Erythroblast (primary cell): ENCODE results near the gene ZNF501.

Experiments
- DNase-seq, 2 experiments: peaks; one replicate each; lab custom pipeline; 2025; lab: John Stamatoyannopoulos, UW
- GATA1 ChIP-seq: IDR thresholded peaks from 2 replicates; pipeline ENCODE4 v1.6.1; 2011; ENCODE audit warnings: low read depth, mild to moderate bottlenecking, control low read depth, low read length, moderate library complexity
- POLR2A ChIP-seq: IDR thresholded peaks from 2 replicates; pipeline ENCODE4 v1.6.1; 2011; ENCODE audit warnings: mild to moderate bottlenecking, low read length

The ZNF501 gene

DNA sequence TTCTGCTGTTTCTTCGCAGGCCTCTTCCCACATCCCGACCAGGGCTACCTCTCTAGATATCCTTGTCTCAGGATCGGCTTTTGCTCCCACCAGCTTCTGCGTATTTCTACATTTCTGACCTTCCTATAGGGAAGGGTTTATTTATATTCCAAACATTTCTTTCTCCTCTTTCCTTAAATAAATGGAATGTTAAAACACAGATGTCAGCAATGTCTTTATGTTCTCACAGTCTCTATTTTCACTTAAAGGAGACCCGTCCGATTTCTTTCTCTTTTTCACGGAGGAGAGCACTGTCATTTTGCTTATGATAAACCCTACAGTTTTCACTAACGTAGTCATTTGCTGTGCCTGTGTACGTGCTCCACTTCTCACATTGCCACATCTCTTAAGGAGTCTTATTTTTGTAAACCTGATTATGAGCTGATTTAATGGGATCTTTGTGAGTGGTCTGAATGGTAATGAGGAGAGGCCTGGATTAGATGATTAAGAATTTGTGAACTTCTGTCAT, 32.8 kb downstream of the ZNF501 start:
- TF ChIP-seq GATA1 (no peak), POLR2A (no peak)
- peak; percentile 62 to 77 for DNase-seq

DNA sequence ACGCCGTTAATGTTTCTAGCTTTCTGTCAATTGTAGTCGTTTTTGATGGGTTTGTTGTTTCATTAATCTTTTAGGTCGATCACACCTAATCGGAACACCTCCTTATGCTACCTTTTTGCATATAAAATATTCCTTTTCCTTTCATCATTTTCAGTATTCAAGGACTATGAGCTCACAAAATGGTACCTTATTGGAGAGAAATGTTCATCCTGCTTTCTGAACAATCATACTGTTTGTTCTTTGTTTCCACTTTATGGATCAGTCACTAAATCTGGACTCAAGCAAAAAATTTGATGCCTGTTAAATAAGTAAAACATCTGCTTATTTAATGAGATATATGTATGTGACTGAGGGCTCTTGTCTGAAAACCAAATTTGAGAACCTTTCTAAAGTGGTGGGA, 33.3 kb downstream of the ZNF501 start:
- peak in 1 of 2 experiments; percentile 26 for DNase-seq
- TF ChIP-seq GATA1 = no peak
- no peak for TF ChIP-seq POLR2A

DNA sequence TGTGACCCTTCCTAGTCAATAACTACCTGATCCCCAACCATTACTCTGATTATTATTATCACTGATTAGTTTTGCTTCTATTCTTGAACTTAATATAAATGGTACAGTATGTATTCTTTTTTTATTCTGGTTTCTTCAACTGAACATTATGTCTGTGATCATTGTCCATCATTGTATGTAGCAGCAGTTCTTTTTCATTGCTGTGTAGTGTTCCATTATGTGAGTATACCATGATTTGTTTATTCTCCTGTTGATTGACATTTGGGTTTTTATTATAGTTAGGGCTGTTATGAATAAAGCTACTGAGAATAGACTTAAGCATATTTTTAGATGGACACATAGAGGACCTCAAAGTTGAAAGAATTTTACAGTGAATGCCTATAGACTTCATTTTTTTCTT, 34.8 kb downstream of the ZNF501 start:
- TF ChIP-seq POLR2A (no peak), GATA1 (no peak)
- no peak for DNase-seq

DNA sequence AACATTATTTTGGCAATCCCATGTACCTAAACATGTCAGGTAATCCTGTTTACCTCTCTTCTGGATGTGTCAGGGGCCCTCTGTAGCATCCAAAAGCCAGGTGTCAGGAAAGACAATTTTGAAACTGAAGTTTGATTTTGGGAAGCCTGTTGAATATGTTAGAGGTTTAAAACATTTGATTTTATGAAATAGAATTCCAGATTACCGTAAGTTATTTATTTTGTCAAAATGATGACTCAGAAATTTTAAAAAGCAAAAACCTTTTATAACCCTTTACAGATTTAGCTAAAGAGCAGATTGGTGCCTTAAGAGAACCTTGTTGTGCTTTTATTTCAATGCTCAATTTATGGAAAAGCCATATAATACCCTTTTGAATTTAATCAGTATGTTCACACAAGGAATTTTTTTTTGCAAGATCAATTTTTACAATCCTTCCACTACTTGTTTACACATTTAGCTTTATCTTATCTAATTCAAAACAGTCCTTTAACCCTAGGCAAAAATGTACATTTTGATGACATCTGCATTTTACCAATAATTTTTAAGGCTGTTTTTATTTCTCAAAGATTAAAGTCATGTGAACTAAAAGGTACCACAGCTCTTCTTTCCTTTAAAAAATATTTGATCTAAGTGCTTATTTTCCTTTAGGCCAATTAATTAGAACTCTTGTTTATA, 42.1 kb downstream of the ZNF501 start:
- no peak for DNase-seq
- TF ChIP-seq GATA1 = no peak

DNA sequence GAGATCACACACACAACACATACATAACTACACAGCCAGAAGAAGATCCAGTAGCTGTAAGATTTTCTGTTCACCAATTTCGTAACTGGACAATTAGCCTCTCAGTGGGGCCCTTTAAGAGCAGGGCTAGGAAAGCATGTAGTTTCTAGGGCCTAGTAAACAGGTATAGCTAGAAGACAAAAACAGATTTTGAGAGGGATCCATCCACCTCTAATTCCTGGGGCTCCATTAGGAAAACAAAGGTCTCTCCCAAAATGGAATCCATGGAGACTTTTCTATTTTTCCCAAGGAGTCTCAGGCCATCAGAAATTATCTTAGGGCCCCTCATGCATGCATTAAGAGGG, 42.6 kb downstream of the ZNF501 start:
- no peak for TF ChIP-seq POLR2A
- TF ChIP-seq GATA1 = no peak
- peak; percentile 26 to 43 for DNase-seq

DNA sequence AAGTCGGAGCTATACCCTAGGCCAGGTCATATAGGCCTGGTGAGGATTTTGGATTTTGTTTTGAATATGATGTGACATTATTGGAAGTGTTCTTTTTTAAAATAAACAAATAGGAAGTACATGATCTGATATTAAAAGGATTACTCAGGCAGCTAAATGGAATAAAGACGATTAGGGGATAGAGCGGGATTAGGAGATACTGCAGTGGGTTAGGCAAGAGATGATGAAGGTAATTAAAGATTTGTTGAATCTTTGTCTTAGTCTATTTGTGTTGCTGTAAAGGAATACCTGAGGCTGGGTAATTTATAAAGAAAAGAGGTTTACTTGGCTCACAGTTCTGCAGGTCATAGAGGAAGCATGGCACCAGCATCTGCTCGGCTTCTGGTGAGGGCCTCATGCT, 53.5 kb downstream of the ZNF501 start:
- DNase-seq = no peak
- TF ChIP-seq GATA1 (no peak), POLR2A (no peak)
